DMS53 treated with DMSO at 0.1 percent for 48 hours (cell line): ENCODE data around the gene SMCR8.
"Not testable (repeated sequence)": the region's sequence is repeated elsewhere in the genome, so short reads cannot be mapped to it uniquely, and the experiment has no call there.

Experiments
- DNase-seq: peaks from one replicate; lab custom pipeline; 2025; ENCODE audit not compliant: unreplicated experiment; lab: John Stamatoyannopoulos, UW

Gene SMCR8

DNA sequence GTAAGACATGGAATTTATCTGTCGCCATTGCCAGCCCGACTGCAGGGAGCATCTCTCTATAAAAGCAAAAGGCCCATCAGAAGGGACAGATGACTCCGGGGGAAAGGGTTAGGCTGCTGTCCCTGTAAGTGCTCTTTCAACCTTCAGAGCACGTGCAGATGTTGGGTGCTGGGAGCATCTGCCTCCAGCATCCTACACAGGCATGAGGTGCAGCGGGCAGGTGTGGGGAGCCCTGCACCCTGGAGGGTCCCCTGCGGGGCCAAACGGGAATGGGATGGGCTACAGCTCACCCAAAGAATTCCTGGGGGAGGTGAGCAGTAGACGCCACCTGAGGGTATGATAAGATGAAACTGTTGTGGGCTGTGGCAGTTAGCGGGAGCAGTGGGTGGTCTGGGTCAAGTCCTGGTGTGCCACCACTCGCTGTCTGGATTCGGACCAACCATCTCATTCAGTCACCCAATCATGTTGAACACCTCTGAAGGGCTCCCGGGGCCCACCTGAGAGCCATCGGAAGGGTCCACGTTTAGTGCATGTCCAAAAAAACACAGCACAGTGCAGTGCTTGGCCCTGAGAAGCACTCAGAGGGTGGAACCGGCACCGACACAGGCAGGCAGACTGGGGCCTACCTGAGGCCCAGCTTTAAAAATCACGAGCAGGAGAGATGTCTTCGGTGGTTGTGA is 3.8 kb downstream of the SMCR8 start:
- DNase-seq: no peak

DNA sequence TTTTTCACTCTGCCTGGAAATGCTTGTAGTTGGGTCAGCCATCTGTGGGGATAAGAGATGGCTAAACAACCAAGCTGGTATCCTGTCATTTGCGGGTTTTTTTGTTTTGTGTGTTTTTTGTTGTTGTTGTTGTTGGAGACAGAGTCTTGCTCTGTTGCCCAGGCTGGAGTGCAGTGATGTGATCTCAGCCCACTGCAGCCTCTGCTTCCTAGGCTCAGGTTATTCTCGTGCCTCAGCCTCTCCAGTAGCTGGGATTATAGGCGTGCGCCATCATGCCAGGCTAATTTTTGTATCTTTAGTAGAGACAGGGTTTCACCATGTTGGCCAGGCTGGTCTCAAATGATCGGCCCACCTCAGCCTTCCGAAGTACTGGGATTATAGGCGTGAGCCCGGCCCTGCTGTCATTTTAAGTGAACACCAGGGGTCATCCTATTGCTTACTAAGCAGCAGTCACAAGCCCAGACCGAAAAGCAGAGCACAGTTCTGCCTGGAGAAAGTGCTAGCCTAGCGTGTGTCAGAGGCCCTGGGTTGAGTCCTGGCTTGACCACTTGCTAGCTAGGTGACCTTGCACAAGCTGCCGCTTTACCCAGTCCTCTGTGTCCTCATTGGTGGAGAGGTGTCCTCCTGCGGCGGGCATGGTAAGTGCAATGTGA is 4.6 kb downstream of the SMCR8 start:
- no peak for DNase-seq

DNA sequence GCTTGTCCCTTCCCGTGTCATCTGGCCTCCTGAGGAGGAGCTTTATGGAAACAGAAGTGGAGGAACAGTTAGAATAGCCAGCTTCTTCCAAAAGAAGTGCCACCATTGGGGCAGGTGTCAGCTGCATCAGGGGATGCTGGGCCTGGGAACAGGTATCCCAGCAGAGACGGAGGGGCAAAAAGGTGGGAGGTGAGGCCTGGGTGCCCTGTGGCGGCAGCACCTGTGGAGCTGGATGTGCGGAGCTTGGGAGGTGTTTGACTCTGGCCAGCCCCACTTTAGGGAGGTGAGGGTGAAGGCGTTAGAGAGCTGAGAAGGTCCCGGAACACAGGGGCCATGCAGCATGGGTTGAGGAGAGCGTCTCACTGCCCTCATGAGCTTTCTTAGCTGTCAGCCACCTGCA is 5.2 kb downstream of the SMCR8 start:
- DNase-seq: no peak

DNA sequence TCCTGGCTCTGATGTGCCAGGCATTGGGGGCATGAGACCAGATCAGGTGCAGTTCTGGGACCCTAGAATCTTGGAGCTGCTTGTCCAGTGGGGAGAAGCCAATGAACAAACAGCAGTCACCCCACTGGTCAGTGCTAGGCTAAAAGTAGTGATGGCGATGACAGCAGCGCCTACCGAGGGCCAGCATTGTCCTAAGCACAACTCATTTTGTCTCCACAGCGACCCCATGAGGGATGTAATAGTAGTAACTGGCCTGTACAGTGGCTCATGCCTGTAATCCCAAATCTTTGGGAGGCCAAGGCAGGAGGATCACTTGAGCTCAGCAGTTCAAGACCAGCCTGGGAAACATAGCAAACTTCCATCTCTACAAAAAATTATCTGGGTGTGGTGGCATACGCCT is 6.2 kb downstream of the SMCR8 start:
- DNase-seq: no peak

DNA sequence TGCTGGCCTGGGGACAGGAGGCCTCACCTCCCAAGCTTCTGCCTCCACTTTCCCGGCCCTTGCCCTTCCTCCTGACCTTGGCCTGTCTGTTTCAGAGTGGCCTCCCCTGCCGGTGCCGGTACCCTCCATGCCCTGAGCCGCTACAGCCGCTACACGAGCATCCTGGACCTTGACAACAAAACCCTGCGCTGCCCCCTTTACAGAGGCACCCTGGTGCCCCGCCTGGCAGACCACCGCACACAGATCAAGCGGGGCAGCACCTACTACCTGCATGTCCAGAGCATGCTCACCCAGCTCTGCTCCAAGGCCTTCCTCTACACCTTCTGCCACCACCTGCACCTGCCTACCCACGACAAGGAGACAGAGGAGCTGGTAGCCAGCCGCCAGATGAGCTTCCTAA is 7.4 kb downstream of the SMCR8 start:
- DNase-seq: no peak

DNA sequence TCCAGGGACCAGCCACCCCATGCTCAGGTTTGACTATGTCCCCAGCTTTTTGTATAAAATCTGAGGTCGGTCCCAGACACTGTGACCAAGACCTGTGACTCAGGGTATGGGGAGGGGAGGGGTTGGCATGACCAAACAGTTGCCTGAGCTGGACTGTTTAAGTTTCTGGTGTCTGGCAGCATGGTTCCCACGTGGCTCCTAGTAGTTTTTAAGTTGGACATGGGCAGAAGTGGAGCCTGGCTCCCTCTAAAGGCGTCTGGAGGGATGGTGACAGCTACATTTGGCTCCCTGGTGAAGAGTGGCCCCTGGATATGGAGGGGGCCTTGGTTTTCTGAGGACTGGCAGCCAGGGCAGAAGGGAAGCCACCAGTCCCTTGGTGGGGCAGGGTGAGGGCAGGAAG is 7.9 kb downstream of the SMCR8 start:
- no peak for DNase-seq

DNA sequence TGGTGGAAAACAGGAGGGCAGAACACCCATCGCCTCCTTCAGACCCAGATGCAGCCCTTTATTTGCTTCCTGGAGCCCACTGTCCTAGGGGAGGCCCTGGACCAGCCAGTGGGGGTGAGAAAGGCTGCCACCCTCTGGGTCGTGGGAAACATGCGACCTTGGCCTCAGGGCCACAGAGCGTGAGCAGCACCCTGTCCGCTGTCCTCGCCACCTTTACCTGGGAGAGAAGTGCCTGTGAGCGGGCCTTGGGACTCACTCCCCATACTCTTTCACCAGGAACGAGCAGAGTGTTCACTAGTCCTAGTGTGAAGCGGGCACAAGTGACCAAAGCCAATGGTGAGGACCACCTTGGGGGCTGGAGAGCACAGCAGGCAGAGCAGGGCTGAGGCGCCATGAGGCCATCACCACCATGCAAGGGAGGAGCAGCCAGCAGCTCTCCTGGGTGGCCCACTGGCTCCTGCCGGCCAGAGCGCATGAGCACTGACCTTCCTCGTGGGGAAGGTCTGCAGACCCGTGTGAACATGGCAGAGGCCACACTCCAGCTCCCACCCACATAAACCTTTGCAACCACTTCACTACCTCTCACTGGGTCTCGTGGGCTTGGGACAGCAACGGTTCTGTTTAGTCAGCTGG is 8.5 kb downstream of the SMCR8 start:
- no peak for DNase-seq

DNA sequence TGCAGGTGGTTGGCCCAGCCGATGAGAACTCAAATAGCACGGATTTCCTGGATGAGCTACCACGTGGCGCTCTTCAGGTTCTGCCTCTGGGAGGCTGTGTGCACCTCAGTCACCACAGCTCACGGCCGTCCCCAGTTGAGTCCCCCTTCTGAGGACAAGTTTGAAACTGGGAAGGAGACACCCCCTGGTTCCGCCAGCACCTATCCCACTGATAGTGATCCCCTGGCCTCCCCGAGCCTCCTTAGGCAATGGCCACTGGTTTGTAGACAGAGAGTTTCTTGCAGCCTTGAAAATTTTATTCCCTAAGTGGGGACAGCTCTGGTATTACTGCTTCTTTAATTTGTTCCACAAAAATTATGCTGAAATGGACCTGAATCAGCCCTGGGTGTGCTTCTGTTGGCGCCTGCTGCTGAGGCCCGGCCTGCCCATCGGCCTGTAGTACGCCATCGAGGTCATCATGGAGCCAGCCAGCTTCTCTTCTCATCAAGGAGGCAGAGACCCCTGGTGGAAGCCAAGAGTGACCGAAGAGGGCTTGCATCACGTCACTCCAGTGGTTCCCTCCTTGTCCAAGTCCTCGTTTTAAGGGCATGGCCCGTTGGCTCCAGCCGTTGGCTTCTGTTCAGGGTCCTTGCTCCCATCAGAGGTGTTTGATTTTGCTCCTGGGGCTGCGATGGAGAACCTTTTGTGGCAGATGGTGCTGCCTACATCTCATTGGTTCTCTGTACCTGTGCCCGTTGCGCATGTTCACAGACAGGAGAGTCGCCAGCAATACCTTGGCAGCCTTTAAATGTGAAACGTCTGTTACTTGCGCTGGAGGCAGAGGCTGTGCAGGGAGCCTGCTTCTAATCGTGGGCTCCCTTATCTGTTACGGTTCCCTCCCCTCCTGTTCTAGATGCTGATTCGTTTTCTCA is 9.3 kb downstream of the SMCR8 start:
- DNase-seq: no peak

DNA sequence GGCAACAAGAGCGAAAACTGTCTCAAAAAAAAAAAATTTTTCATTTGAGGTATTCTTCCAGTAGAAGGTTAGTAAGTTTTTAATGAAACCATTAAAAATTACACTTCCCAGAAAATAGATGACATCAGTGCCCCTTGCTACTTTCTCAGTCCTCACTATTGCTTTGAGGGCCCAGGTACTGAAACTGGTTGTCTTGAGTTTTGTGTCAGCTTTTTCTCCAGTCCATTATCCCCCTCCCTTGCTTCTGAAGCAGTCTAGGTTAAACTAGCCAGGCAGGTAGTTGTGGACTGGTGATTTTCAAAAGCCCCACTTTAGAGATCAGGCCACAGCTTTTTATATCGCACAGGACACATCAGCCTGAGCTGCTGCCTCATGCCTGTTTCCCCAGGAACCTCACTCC is 10.9 kb downstream of the SMCR8 start:
- no peak for DNase-seq

DNA sequence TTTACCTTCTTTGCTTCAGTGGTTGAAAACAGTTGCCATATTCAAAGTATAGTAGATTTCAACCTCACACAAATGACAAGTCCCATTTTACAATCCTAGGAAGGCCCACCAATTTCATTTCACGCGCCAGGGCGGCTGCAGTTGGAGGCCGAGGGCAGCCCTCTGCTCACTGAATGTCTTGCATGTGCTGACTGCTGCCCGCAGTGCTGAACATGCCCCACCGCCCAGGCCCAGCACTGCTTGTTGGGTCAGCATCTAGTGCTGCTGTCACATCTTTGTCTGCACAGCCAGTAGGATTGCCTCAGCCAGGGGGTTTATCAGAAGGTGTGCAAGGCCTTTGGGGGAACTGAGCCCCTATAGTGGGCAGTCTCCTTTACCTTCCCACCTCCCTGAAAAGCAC is 11.5 kb downstream of the SMCR8 start:
- no peak for DNase-seq

DNA sequence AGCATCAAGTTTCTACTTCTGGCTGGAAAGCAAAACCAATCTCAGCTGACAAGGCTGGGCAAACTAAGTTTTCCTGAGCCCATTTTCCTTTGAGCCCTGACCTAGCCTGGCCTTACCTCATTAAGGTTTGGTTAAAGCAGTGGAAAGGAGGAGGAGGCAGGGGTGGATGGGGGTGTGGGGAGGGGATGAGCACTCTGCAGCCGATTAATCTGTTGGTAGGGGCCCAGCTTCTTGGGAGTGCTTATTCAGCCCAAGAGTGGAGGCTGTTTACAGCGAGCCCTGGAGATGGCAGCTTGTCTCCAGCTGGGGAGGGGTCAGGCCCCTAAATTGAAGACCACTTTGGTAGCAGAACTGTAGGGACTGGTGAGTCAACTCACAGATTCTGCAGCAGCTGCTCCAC is 12.0 kb downstream of the SMCR8 start:
- no peak for DNase-seq

DNA sequence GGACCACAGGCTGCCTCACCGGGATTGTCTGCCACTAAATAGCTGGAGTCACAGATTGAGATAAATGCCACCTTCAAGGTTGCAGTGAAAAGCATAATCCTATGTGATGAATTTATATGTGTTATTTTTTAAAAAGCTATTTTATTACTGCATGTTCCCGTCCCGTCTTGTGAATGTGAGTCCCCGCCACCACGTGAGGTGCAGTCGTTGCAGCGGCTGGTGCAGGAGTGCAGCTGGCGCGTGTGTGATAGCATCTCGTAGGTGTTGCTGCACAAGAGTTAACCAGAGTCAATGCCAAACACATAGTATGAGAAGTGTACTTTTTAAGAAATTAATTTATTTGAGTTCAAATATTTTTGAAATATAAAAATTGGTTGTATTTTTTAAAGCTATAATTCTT is 12.5 kb downstream of the SMCR8 start:
- DNase-seq: no peak

DNA sequence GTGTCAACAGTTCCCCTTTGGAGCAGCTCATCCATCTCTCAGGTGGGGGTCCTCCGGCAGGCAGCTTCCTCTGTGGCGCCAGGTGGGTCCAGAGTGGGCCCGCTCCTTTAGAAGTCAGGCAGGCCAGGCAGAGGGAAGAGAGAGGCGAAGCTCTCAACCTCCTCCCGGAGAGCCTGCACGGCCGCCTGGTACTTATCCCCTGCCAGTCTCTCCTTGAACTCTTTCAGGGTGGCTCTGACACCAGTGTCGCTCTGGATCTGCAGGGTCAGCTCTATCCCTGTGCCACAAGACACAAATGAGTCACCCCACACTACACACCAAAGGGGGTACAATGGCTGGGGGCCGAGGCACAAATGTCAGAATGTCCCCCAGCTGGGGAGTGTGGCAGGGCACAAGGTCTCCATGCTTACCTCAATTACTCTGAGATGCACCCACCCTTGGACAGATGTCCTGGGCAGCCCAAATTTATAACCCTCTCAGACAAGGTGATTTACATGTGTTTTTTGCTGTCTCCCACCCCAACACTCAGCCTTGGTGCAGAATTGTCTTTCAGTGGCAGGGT is 13.6 kb downstream of the SMCR8 start:
- no peak for DNase-seq

DNA sequence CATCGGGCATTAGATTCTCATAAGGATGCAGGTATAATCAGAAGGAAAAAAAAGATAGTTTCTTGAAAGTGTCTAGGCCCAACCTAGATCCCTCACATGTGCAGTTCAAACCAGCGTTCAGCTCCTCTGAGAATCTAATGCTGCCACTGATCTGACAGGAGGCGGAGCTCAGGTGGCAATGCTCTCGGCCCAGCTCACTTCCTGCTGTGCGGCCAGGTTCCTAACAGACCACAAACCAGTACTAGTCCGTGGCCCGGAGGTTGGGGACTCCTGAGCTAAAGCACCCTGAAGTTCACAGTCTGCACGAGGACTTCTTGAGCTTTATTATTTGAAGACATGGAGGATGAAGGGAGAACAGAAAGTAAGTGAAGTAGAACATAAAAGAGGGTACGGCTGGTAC is 16.8 kb downstream of the SMCR8 start:
- DNase-seq: no peak

DNA sequence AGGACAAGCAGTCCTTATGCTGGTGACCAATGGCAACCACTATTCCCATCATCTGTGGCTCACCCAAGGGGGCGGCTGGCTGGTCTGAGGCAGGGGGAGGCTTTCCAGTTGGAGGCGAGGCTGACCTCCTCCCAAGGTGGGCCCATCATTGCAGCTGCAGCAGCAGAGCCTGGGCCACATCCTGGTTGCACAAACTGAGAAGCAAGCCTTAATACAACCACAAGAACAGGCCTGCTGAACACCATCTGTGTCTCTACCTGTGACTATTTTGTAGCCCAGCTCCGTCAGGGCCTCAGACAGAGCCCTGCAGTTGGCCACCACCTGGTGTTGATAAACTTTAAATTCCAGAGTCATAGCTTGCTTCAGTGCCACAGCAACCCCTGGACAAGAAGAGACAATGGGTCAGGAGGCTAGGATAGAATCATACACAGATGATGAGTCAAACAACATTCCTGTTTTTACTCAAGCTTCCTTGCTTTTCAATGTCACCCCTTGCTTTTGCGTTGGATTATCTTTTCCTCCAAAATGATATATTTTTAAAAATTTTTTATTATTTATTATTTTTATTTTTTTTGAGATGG is 17.9 kb downstream of the SMCR8 start:
- no peak for DNase-seq

DNA sequence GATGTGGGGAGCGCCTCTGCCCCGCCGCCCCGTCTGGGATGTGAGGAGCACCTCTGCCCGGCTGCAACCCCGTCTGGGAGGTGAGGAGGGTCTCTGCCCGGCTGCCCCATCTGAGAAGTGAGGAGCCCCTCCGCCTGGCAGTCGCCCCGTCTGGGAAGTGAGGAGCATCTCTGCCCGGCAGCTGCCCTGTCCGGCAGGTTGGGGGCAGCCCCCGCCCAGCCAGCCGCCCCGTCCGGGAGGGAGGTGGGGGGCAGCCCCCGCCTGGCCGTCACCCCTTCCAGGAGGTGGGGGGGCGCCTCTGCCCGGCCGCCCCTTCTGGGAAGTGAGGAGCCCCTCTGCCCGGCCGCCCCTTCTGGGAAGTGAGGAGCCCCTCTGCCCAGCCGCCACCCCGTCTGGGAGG is 23.1 kb downstream of the SMCR8 start:
- not testable (repeated sequence) for DNase-seq

DNA sequence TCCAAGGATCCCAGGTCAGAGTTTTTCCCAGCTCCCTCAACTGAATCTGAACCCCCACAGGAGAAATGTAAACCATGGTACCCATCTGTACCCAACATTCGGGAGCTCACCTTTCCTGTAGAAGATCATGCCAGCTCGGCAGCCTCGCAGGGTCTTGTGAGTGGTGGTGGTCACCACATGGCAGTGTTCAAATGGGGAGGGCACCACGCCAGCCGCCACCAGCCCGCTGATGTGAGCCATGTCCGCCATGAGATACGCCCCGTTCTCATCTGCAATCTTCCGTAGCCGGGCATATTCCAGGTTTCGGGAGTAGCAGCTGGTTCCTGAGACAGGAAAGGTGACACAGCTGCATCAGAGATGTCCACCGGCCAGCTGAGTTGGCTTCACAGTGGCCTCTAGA is 24.8 kb downstream of the SMCR8 start:
- no peak for DNase-seq

DNA sequence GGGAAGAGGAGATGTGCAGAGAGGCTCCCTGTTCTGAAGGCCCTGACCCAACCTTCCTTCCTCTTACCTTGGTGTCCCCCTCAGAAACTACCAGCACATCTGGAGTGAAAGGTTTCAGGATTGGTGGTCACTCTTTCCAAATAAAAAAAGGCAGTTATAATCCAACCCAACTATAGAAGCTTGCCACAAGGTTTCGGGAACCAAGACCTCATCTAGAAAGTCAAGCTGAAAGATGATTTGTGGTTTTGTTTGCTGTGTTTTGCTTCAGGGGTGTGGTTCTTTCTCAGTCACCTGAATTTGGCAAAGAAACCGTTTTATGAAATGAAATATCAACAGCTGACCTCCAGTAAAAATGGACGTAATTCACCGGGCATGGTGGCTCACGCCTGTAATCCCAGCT is 28.9 kb downstream of the SMCR8 start:
- no peak for DNase-seq

DNA sequence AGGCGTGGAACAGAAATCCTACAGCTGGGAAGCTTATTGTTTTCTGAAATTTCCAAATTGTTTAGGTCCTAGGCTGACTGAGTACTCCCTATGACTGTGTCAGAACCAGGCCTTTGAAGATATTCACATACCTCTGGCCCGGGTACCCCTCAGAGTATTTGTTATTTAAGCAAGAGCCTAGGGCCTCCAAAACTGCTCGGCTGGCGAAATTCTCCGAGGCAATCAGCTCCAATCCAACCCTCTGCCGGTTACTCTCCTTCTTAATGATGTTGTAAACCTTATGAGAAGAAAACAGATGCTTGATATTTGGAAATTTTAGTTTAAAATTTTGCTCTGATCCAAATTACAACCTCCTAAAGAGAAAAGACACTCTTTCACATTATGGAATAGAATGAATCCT is 38.4 kb downstream of the SMCR8 start:
- no peak for DNase-seq

DNA sequence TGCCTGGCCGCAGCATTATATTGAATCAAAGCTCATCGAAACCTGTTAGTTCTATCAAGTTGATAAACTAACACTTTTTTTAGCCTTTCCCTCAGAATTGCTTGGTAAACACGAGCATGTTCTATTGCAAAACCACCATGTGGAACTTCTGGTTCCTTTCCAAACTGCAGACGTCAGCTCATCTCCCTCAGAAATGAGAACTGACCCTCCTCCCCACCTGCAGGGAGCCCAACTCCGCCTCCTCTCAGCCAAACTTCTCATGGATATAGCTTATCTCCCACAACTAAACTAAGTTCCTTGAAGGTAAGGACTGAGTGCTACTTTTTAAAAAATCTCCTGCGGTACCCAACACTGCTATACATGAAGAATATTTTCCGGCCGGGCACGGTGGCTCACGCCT is 41.5 kb downstream of the SMCR8 start:
- no peak for DNase-seq

DNA sequence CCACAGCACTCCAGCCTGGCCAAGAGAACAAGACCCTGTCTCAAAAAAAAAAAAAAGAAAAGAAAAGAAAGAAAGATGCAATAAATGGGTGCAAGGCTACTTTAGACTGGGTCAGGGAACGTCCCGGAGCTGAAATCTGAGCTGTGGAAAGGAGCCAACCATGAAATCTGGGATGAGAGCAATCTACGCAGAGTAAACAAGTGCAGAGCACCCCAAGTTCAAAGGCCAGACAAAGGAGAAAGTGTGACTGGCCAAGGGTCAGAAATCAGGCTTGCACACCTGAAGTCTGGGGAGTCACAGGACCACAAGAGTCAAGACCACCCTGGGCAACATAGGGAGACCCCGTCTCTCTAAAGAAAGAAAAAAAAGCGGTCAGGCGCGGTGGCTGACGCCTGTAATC is 45.4 kb downstream of the SMCR8 start:
- DNase-seq: no peak
